Lower leg skin (tissue), 4 donors: ENCODE measurements around the gene ARPC1A. TPM values are rescaled to one million over a fixed set of nuclear protein-coding genes. Genes with fewer than 3 reads are reported as not detected.

Experiments used
- DNase-seq, 2 donors: peaks; one replicate each; pipeline ENCODE4 v3.0.0-alpha.2; 2019; ENCODE audit warnings: low spot score in 2 of 2
- H3K4me3 ChIP-seq: fragments of 200-600 bp; sonication (generic); 2 replicates; pipeline ENCODE4 v1.5.1; 2017; ENCODE audit warnings: mild to moderate bottlenecking, low read depth; ENCODE audit not compliant: poor library complexity, severe bottlenecking
- CTCF ChIP-seq, 3 donors: fragments of 450-650 bp; IDR thresholded peaks; one replicate each; pipeline ENCODE4 v1.5.1; 2016; ENCODE audit warnings: antibody characterized with exemption in 3 of 3, mild to moderate bottlenecking in 3 of 3, moderate library complexity in 2 of 3
- POLR2A ChIP-seq, 2 donors: fragments of 450-650 bp; IDR thresholded peaks; one replicate each; pipeline ENCODE4 v1.6.1; 2016 to 2017; ENCODE audit warnings: antibody characterized with exemption in 2 of 2, mild to moderate bottlenecking in 1 of 2, moderate library complexity in 1 of 2
- WGBS, 2 donors: methylation state at CpG; one replicate each; pipeline ENCODE4 v1.1.5; 2018; 5-methylcytosine and 5-hydroxymethylcytosine counted together
- intact Hi-C: fragments of 100-400 bp; cut with DNase I; formaldehyde crosslinking; loops from one replicate; pipeline ENCODE4 v1.15.0; 2023; ENCODE audit warnings: low total_unique reads
- total RNA-seq, 4 donors: library from RNA; depleted of rRNA; stranded (reverse); fragments of >200 nt; gene quantifications; one replicate each; pipeline ENCODE4 v1.1.0, GENCODE V29; 2016

The ARPC1A gene
- total RNA-seq, 4 donors from 2014 or later: 108 to 140 (median 123) TPM

- H3K4me3 ChIP-seq: no peak overlapping the region
- 89 to 94% methylated on average over 13 of the region's 13 CpGs for WGBS, 2 donors
- DNase-seq: no peak
- TF ChIP-seq POLR2A (IDR thresholded peaks at IDR 0.05): no peak
- TF ChIP-seq CTCF (IDR thresholded peaks at IDR 0.05): no peak
- intact Hi-C loops: no loop called here
Measured at GRCh38 chr7:99368750-99369389, 43.2 kb downstream of the ARPC1A start.

- TF ChIP-seq POLR2A (IDR thresholded peaks at IDR 0.05): no peak
- no peak for TF ChIP-seq CTCF (IDR thresholded peaks at IDR 0.05)
- no peak for DNase-seq
- WGBS, 2 donors: 35 to 37% methylated on average over 9 of the region's 9 CpGs
- intact Hi-C loops: no loop called here
- no peak overlapping the region for H3K4me3 ChIP-seq
Measured at GRCh38 chr7:99369767-99370391, 44.2 kb downstream of the ARPC1A start.

GRCh38 chr7:99371376-99371920, 45.8 kb downstream of the ARPC1A start:
- intact Hi-C loops: no loop called here
- TF ChIP-seq CTCF (IDR thresholded peaks at IDR 0.05): no peak
- TF ChIP-seq POLR2A (IDR thresholded peaks at IDR 0.05): no peak
- H3K4me3 ChIP-seq: no peak overlapping the region
- WGBS, 2 donors: 88 to 90% methylated on average over 11 of the region's 11 CpGs
- DNase-seq: no peak

GRCh38 chr7:99372275-99373090, 46.8 kb downstream of the ARPC1A start:
- H3K4me3 ChIP-seq: no peak overlapping the region
- WGBS, 2 donors: 43 to 48% methylated on average over 21 of the region's 21 CpGs
- intact Hi-C loops: no loop called here
- no peak for DNase-seq
- TF ChIP-seq POLR2A (IDR thresholded peaks at IDR 0.05): no peak
- no peak for TF ChIP-seq CTCF (IDR thresholded peaks at IDR 0.05)

GRCh38 chr7:99373091-99374066, 47.7 kb downstream of the ARPC1A start:
- 82% methylated on average over 41 of the region's 41 CpGs for WGBS, 2 donors
- no peak for DNase-seq
- TF ChIP-seq CTCF (IDR thresholded peaks at IDR 0.05) (no peak), POLR2A (IDR thresholded peaks at IDR 0.05) (no peak)
- H3K4me3 ChIP-seq: no peak overlapping the region
- intact Hi-C loops: no loop called here
